Activated T-helper 2 cell treated with anti-CD3 and anti-CD28 coated beads, Interferon-gamma antibody, Interleukin-2, Interleukin-4, amounts not matched to agents 10 μg/mL and 5 μg/mL and 100 μg/mL, durations not matched to agents 14 hours and 24 hours and 36 hours (primary cell): ENCODE measurements around the gene INAFM2. TPM values are rescaled to one million over a fixed set of nuclear protein-coding genes. Genes with fewer than 3 reads are reported as not detected.

ENCODE experiments used
- DNase-seq: peaks from one replicate; pipeline ENCODE4 v3.0.0; 2021; ENCODE audit warnings: low spot score
- H3K27ac Mint-ChIP-seq: one replicate; pipeline ENCODE4 v1.8.0; 2021; ENCODE audit warnings: mixed read lengths
- H3K27me3 Mint-ChIP-seq: one replicate; pipeline ENCODE4 v1.8.0; 2021; ENCODE audit warnings: low read depth, mixed read lengths
- H3K36me3 Mint-ChIP-seq: one replicate; pipeline ENCODE4 v1.8.0; 2021; ENCODE audit warnings: low read depth, mixed read lengths
- H3K4me1 Mint-ChIP-seq: one replicate; pipeline ENCODE4 v1.8.0; 2021; ENCODE audit warnings: low read depth, mixed read lengths
- H3K4me3 Mint-ChIP-seq: one replicate; pipeline ENCODE4 v1.8.0; 2021; ENCODE audit warnings: low read depth, mild to moderate bottlenecking, moderate library complexity, mixed read lengths
- H3K9me3 Mint-ChIP-seq: one replicate; pipeline ENCODE4 v1.8.0; 2021; ENCODE audit warnings: mixed read lengths
- intact Hi-C: fragments of 100-400 bp; cut with micrococcal nuclease; formaldehyde crosslinking; loops from one replicate; pipeline ENCODE4 v1.15.1; 2023
- total RNA-seq: library from RNA; stranded (reverse); gene quantifications from 2 replicates; pipeline ENCODE4 v1.2.3, GENCODE V29; 2022

The INAFM2 gene
- total RNA-seq, 1 donor from 2014 or later, result 16.7 TPM

DNA sequence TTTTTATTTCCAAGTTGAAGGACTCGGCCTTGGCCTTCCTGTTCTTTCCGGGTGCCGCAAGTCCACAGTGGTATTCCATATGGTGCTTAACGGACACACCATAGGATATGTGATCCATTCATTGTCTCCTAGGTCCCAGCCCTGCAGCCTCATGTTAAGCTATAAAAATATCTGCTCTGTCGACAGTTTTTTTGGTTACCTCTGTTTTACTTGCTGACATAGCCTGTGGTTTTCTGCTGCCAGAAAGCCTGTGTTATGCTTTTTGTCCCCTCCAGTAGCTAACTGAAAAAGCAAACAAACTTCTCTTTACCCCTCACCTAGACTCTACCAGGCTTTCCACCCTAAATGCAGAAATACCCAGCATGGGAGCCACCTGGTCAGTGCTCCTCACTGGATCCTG lies 5.3 kb downstream of the INAFM2 start:
- peaks cover 15% of the 10 kb centered on the region for H3K36me3 Mint-ChIP-seq
- no peaks in the 10 kb centered on the region for H3K9me3 Mint-ChIP-seq
- intact Hi-C loops, result no loop called here
- no peak for DNase-seq
- peaks cover 22% of the 10 kb centered on the region for H3K4me1 Mint-ChIP-seq
- no peak overlapping the region for H3K4me3 Mint-ChIP-seq
- H3K27me3 Mint-ChIP-seq, result peaks cover 4% of the 10 kb centered on the region
- H3K27ac Mint-ChIP-seq, result peak overlapping the region; percentile 23

DNA sequence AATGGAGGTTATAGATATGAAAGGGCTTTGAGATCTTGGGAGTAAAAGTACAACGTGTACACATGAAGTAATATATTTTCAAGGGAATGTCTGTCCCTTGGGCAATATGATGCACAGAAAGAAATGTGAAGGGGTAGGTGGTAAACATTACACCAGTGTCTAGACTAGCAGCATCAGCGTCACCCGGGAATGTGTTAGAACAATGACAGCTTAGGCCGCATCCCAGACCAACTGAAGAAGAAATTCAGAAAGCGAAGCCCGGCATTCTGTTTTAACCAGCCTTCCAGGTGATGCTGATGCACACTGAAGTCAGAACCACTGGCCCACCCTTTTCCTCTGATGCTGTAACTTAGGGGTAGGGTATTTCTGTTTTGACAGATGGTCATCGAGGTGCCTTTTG lies 6.3 kb downstream of the INAFM2 start:
- intact Hi-C loops, result no loop called here
- Mint-ChIP-seq H3K4me1 (peaks cover 28% of the 10 kb centered on the region), H3K9me3 (no peaks in the 10 kb centered on the region), H3K27me3 (peaks cover 4% of the 10 kb centered on the region), H3K27ac (no peak overlapping the region), H3K4me3 (no peak overlapping the region), H3K36me3 (peaks cover 15% of the 10 kb centered on the region)
- no peak for DNase-seq

DNA sequence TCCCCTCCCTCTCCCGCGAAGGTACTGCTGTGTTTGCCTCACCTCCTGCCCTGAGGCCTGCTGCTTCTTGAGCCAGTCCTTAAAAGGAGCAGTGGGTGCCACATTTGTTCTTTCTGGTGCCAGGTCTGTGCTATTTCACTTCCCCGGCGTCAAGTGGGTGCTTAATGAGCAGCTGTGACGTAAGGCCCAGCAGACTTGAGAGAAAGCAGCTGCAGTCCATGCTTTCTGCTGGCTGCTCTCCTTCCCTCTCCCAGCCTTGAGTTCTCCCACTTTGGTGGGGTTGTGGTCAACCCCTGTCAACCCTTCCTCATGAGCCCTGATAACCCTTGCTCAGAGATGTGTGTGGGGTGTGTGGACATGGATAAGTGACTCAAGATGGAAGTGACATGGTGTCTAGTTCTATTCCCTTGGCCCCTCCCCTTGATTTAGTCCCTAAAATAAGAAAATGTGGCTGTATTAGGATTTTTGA lies 6.9 kb downstream of the INAFM2 start:
- no peak for DNase-seq
- Mint-ChIP-seq H3K27me3 (no peaks in the 10 kb centered on the region), H3K9me3 (no peaks in the 10 kb centered on the region), H3K27ac (no peak overlapping the region), H3K4me3 (no peak overlapping the region), H3K36me3 (peaks cover 11% of the 10 kb centered on the region), H3K4me1 (peaks cover 23% of the 10 kb centered on the region)
- intact Hi-C loops, result no loop called here

DNA sequence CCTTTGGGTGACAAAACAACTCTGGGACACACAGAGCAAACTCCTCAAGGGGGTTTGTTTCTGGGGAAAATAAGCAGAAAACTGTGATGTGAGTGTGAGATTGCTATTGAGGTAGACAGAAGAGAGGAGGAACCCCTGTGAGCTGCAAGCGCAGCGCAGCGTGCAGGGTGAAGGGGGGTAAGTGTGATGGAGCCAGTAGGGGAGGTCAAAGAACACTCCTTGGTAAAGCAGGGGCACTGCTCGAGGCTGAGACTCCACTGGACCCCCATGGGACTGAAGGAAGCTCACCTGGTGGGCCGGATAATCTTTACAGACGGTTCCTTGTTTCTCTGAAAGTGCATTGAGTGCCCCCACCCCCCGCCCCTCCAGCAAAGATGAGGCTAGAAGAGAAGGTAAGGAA lies 7.5 kb downstream of the INAFM2 start:
- peaks cover 9% of the 10 kb centered on the region for H3K36me3 Mint-ChIP-seq
- no peak overlapping the region for H3K4me3 Mint-ChIP-seq
- H3K4me1 Mint-ChIP-seq, result peaks cover 21% of the 10 kb centered on the region
- H3K27me3 Mint-ChIP-seq, result no peaks in the 10 kb centered on the region
- no peak overlapping the region for H3K27ac Mint-ChIP-seq
- no peaks in the 10 kb centered on the region for H3K9me3 Mint-ChIP-seq
- no peak for DNase-seq
- intact Hi-C loops, result no loop called here

DNA sequence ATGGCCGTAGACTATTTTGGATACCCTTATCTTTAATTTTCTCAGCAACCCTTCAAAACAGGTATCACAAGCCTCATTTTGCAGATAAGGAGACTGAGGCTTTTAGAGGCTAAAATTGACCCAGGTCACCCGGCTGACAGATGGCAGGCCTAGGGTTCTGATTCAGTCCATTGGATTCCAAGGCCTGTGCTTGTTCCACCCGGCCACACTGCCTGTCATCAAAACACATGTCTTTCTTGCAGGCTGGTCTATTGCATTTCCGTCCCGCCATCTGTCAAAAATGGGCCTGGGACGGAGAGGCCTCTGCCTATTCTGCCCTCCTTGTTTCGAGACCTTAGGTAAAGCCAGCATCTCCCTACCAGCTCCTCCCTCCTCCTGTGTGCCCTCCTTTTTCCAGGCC lies 8.1 kb downstream of the INAFM2 start:
- peaks cover 5% of the 10 kb centered on the region for H3K36me3 Mint-ChIP-seq
- intact Hi-C loops, result no loop called here
- no peak overlapping the region for H3K27ac Mint-ChIP-seq
- DNase-seq, result no peak
- H3K4me3 Mint-ChIP-seq, result no peak overlapping the region
- H3K9me3 Mint-ChIP-seq, result no peaks in the 10 kb centered on the region
- H3K4me1 Mint-ChIP-seq, result peaks cover 20% of the 10 kb centered on the region
- H3K27me3 Mint-ChIP-seq, result no peaks in the 10 kb centered on the region

DNA sequence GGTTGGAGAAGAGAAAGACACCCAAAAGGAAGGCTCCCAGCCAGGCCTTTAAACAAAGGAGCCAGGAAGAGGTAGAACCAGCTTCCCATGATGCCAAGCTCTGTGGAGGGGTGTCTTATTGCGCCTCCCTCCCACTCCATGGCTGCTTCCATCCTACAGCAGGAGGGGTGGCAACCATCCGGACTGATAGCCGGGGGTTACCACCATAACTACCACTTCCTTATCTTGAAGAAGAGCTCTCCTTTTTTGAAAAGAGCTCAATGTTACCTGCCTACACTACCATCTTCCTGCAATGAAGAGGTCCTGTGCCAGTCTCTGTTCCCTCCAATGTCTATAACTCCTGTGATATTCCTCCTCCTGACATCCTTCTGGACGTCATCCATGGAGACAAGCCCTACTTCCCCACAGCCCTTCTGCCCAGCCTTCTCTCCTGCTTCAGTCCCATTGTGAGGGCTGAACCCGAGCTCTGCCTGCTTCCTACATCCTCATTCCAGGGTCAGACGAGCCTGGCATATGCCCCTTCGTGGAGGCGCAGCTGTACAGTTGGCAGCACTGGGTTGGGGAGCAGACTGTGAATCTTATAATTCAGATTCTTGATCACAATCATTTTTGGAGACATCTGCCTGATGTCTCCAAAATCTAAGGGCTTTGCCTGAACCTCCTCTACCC lies 8.8 kb downstream of the INAFM2 start:
- no peak for DNase-seq
- Mint-ChIP-seq H3K27me3 (no peaks in the 10 kb centered on the region), H3K4me1 (peaks cover 20% of the 10 kb centered on the region), H3K4me3 (no peak overlapping the region), H3K9me3 (no peaks in the 10 kb centered on the region), H3K36me3 (peaks cover 3% of the 10 kb centered on the region), H3K27ac (no peak overlapping the region)
- intact Hi-C loops, result no loop called here

DNA sequence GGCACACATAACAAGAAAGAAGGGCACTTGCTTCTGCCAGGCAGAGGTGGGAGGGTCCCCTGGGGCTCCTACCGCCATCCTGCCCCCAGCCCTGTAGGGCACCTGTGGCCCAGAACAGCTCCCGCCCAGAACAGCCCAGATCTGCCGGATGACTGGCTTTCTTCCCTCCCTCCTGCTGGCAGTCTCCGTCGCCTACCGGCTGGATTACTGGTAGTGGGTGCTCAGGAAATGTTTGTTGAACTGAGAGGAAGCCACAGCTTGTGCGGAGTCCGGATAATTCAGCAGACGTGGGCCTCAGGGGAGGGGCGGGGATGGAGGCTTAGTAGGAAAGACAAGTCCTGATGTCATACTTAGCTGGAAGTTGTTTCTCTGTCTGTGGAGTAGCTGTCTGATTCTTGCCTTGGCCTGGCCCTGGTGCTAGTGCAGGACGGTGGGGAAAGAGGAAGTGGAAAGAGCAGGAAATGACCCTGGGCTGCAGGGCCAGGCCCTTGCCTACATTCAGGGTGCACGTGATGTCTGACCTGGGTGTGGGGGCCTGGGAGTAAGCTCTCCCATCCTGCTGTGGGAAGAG lies 10.5 kb downstream of the INAFM2 start:
- peak overlapping the region; percentile 80 for H3K27ac Mint-ChIP-seq
- no peak for DNase-seq
- no peak overlapping the region for H3K4me3 Mint-ChIP-seq
- no peaks in the 10 kb centered on the region for H3K27me3 Mint-ChIP-seq
- no peaks in the 10 kb centered on the region for H3K9me3 Mint-ChIP-seq
- peaks cover 12% of the 10 kb centered on the region for H3K4me1 Mint-ChIP-seq
- intact Hi-C loops, result no loop called here
- no peaks in the 10 kb centered on the region for H3K36me3 Mint-ChIP-seq

DNA sequence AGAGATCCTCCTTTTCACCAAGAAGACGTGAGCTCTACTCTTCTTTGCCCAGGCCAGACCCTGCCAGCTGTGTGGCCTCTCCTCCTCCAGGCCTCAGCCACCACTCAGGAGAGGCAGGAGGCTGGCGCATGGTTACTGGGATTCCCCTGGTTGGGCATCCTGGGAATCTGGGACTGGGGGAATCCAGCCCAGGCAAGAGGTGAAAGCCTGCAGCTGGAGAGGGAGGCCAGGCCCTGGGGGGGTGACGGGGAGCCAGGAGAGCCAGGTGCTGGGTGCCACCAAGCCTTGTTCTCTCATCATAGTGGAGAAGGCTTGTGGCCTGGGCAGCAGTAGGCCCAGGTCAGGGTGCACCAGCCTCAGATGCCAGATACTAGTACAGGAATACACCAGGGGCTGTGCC lies 11.0 kb downstream of the INAFM2 start:
- Mint-ChIP-seq H3K4me1 (peaks cover 10% of the 10 kb centered on the region), H3K4me3 (no peak overlapping the region), H3K36me3 (no peaks in the 10 kb centered on the region), H3K27ac (peak overlapping the region; percentile 80), H3K27me3 (no peaks in the 10 kb centered on the region), H3K9me3 (no peaks in the 10 kb centered on the region)
- no peak for DNase-seq
- intact Hi-C loops, result no loop called here

DNA sequence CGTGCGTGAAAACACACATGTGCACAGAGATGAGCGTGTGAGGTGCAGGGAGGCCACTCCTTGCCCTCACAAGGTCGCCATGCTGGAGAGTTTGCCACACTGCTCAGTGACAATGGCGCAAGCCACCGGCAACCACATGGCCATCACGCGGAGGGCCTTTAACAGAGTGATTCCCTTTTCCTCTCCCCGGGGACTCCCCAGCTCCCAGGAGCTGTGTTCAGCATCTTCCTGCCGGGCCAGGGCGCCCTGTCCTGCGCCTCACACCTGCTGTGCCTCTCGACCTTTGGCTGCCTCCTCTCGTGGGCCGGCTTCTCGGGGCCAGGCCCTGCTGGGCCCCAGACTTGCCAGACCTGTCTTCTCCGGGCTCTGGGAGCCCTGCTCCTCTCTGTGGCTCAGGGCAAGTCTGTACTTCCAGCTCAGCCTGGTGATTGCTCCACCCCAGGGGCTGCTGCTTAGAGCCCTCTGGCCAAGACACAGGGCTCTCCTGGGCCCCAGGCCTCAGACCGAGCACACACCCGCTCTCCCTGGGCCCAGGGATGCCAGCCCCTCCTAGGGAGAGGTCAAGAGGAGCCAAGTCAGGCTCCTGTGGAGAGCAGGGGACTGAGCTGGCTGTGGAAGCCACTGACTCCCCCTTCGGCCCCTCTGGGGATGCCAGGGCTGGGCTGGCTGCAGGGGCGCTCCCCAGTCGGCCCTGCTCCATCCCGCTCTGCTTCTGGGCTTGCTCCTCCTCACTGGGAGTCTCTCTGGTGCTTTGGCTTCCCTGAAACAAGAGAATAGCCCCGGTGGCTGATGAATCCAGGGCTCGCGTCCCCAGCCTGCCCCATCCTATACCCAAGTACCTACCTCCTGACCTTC lies 11.7 kb downstream of the INAFM2 start:
- H3K9me3 Mint-ChIP-seq, result no peaks in the 10 kb centered on the region
- no peaks in the 10 kb centered on the region for H3K27me3 Mint-ChIP-seq
- no peak for DNase-seq
- no peak overlapping the region for H3K4me3 Mint-ChIP-seq
- H3K36me3 Mint-ChIP-seq, result no peaks in the 10 kb centered on the region
- intact Hi-C loops, result no loop called here
- peaks cover 10% of the 10 kb centered on the region for H3K4me1 Mint-ChIP-seq
- H3K27ac Mint-ChIP-seq, result no peak overlapping the region

DNA sequence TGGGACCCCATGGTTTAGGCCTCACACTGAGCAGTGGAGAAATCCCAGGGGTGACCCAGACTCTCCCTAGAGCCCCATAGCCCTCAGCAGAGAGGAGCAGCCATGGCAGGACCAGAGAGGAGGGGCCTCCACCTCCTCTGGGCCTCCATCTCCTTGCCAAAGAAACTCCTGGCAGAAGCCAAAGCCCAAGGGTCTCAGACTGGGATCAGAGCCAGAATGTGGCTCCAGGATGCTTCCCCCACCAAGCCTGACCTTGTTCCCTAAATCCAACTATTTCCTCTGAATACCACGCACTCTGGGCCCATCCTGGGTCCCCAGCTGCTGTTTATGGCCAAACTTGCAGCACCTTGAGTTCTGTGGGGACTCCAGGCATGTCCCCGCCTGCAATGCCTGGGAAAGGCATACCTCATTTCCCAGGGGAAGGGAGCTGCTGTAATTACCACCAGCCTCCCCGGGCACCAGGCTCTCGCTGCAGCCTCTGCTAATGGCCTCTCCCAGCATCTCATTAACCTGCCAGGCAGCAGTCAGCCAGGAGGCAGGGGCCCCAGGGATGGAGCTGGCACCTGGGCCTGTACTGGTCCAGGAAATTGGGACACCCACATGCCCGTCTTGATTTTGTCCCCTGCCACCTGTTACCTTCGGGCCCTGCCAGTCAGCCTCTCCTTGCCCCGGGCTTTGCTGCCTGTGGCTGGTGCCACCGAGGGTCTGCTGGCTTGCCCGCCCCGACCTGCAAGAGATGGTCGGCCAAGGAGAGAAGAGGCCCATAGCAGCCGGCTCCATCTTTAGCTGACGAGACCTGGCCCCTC lies 12.6 kb downstream of the INAFM2 start:
- H3K4me1 Mint-ChIP-seq, result peaks cover 10% of the 10 kb centered on the region
- no peak overlapping the region for H3K27ac Mint-ChIP-seq
- intact Hi-C loops, result no loop called here
- no peaks in the 10 kb centered on the region for H3K9me3 Mint-ChIP-seq
- no peak overlapping the region for H3K4me3 Mint-ChIP-seq
- DNase-seq, result no peak
- H3K36me3 Mint-ChIP-seq, result no peaks in the 10 kb centered on the region
- no peaks in the 10 kb centered on the region for H3K27me3 Mint-ChIP-seq

DNA sequence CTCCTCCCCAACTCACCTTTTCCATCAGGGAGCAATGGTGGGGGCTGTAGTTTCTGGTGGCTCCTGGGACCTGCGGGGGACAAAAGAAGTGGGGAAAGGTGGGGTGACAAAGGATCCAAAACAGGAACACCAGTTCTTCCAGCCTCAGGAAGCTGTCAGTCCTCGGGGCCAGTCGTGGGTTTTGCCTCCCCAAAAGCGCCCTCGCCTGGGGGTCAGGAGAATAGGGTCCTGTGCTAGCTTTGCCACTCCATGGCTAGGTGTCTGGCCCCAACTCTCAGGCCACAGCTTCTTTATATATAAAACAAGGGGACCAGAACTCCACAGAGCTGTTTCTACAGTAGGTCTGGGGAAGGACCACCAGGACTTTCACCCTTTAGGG lies 13.2 kb downstream of the INAFM2 start:
- Mint-ChIP-seq H3K36me3 (no peaks in the 10 kb centered on the region), H3K4me1 (peaks cover 10% of the 10 kb centered on the region), H3K27me3 (no peaks in the 10 kb centered on the region), H3K9me3 (no peaks in the 10 kb centered on the region), H3K4me3 (no peak overlapping the region), H3K27ac (no peak overlapping the region)
- no peak for DNase-seq
- intact Hi-C loops, result no loop called here

DNA sequence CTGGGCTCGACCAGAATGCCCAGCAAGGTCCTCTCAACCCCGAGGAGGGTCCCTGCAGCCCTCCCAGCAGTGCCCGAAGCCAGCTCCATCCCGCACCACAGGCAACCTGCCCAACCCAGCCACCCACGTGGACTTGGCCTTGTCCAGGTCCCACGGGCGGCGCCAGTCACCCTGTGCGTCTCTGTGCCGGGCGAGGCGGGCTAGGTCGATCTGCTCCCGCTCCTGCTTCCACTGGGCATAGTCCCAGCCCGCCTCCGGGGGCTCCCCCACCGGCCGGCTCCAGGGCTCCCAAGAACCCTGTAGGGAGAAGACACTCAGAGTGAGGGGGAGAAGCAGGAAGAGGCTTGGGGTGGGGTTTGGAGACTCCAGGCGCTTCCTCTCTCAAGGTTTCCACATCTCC lies 14.1 kb downstream of the INAFM2 start:
- intact Hi-C loops, result no loop called here
- no peaks in the 10 kb centered on the region for H3K9me3 Mint-ChIP-seq
- H3K4me1 Mint-ChIP-seq, result peaks cover 10% of the 10 kb centered on the region
- no peak overlapping the region for H3K4me3 Mint-ChIP-seq
- H3K27ac Mint-ChIP-seq, result no peak overlapping the region
- H3K36me3 Mint-ChIP-seq, result no peaks in the 10 kb centered on the region
- no peaks in the 10 kb centered on the region for H3K27me3 Mint-ChIP-seq
- DNase-seq, result no peak
